Peyer's patch (tissue), 4 donors: Measurements from ENCODE around the gene ARHGAP1. TPM values are rescaled to one million over a fixed set of nuclear protein-coding genes. Genes with fewer than 3 reads are reported as not detected.

ENCODE experiments used
- DNase-seq, 3 donors: peaks; one replicate each; pipeline ENCODE4 v3.0.0-alpha.2; 2017 to 2019
- H3K27ac ChIP-seq, 4 donors: fragments of 200-600 bp; sonication (generic); one replicate each; pipeline ENCODE4 v1.5.1; 2016 to 2019
- H3K27me3 ChIP-seq, 2 donors: fragments of 200-600 bp; sonication (generic); one replicate each; pipeline ENCODE4 v1.5.1; 2019
- H3K36me3 ChIP-seq, 3 donors: fragments of 200-600 bp; sonication (generic); one replicate each; pipeline ENCODE4 v1.5.1; 2016 to 2019
- H3K4me1 ChIP-seq, 4 donors: fragments of 200-600 bp; sonication (generic); one replicate each; pipeline ENCODE4 v1.5.1; 2016 to 2019
- H3K4me3 ChIP-seq, 4 donors: fragments of 200-600 bp; sonication (generic); 1 replicate in 3 of 4; 2 replicates in 1 of 4; pipeline ENCODE4 v1.5.1; 2016 to 2019; ENCODE audit warnings: mild to moderate bottlenecking in 1 of 4
- H3K9me3 ChIP-seq, 4 donors: fragments of 200-600 bp; sonication (generic); one replicate each; pipeline ENCODE4 v1.5.1; 2016 to 2019; ENCODE audit warnings: mild to moderate bottlenecking in 1 of 4
- POLR2A ChIP-seq, 2 donors: fragments of 450-650 bp; IDR thresholded peaks; one replicate each; pipeline ENCODE4 v1.5.1; 2017; ENCODE audit warnings: antibody characterized with exemption in 2 of 2, mild to moderate bottlenecking in 2 of 2, moderate library complexity in 2 of 2
- total RNA-seq, 4 donors: library from RNA; depleted of rRNA; stranded (reverse); fragments of >200 nt; gene quantifications; one replicate each; pipeline ENCODE4 v1.1.0, GENCODE V29; 2016
- TF ChIP-seq, protein P1 (sequence below), 6 experiments: fragments of 450-650 bp in 4 of 6; fragments of 200-600 bp in 2 of 6; sonication (generic) in 1 of 6; IDR thresholded peaks; one replicate each; pipeline ENCODE4 v1.5.1; 2017 to 2019; ENCODE audit warnings: antibody characterized with exemption in 6 of 6, mild to moderate bottlenecking in 3 of 6, moderate library complexity in 1 of 6

Gene ARHGAP1
- total RNA-seq, 4 donors from 2014 or later, result 52.0 to 85.8 (median 62.7) TPM

- Histone ChIP-seq H3K36me3 (no peaks in the 10 kb centered on the region), H3K27me3 (no peaks in the 10 kb centered on the region), H3K4me1 (no peaks in the 10 kb centered on the region), H3K27ac (no peak overlapping the region), H3K9me3 (no peaks in the 10 kb centered on the region), H3K4me3 (no peak overlapping the region)
- no peak for DNase-seq
- TF ChIP-seq, protein P1, sequence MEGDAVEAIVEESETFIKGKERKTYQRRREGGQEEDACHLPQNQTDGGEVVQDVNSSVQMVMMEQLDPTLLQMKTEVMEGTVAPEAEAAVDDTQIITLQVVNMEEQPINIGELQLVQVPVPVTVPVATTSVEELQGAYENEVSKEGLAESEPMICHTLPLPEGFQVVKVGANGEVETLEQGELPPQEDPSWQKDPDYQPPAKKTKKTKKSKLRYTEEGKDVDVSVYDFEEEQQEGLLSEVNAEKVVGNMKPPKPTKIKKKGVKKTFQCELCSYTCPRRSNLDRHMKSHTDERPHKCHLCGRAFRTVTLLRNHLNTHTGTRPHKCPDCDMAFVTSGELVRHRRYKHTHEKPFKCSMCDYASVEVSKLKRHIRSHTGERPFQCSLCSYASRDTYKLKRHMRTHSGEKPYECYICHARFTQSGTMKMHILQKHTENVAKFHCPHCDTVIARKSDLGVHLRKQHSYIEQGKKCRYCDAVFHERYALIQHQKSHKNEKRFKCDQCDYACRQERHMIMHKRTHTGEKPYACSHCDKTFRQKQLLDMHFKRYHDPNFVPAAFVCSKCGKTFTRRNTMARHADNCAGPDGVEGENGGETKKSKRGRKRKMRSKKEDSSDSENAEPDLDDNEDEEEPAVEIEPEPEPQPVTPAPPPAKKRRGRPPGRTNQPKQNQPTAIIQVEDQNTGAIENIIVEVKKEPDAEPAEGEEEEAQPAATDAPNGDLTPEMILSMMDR (IDR thresholded peaks at IDR 0.05), result no peak
- no peak for TF ChIP-seq POLR2A (IDR thresholded peaks at IDR 0.05)
Measured at GRCh38 chr11:46723359-46723680, 22.9 kb upstream of the ARHGAP1 start.

GRCh38 chr11:46722566-46723358 lies 22.3 kb upstream of the ARHGAP1 start:
- no peak overlapping the region for H3K27ac ChIP-seq
- no peaks in the 10 kb centered on the region for H3K27me3 ChIP-seq
- no peaks in the 10 kb centered on the region for H3K9me3 ChIP-seq
- no peaks in the 10 kb centered on the region for H3K4me1 ChIP-seq
- no peak overlapping the region for H3K4me3 ChIP-seq
- no peaks in the 10 kb centered on the region for H3K36me3 ChIP-seq
- TF ChIP-seq, protein P1 (IDR thresholded peaks at IDR 0.05), result no peak
- no peak for TF ChIP-seq POLR2A (IDR thresholded peaks at IDR 0.05)
- DNase-seq, result no peak

DNA sequence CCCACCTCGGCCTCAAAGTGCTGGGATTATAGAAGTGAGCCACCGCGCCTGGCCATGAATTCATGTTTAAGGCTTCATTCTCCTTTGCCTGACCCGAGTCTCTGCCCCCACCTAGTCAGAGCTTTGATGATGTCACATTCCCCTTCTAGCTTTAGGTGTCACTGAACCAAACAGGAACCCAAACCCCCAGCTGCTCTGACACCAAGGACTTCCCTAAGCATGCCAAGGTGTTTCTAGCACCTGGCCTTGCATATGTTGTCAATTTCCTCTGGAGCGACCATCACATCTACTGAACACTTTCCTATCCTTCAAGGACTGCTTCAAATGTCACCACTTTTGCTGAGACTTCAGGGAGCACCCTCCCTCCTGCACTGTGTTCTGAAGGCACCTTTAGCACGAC lies 20.9 kb upstream of the ARHGAP1 start:
- Histone ChIP-seq H3K27me3 (no peaks in the 10 kb centered on the region), H3K9me3 (no peaks in the 10 kb centered on the region), H3K36me3 (no peaks in the 10 kb centered on the region), H3K4me1 (no peaks in the 10 kb centered on the region), H3K4me3 (no peak overlapping the region), H3K27ac (no peak overlapping the region)
- DNase-seq, result no peak
- TF ChIP-seq, protein P1 (IDR thresholded peaks at IDR 0.05), result no peak
- TF ChIP-seq POLR2A (IDR thresholded peaks at IDR 0.05), result no peak

- no peaks in the 10 kb centered on the region for H3K27me3 ChIP-seq
- H3K4me3 ChIP-seq, result peak overlapping the region in 1 of 4 donors; percentile 21
- no peak for TF ChIP-seq POLR2A (IDR thresholded peaks at IDR 0.05)
- TF ChIP-seq, protein P1 (IDR thresholded peaks at IDR 0.05), result no peak
- H3K9me3 ChIP-seq, result no peaks in the 10 kb centered on the region
- H3K4me1 ChIP-seq, result no peaks in the 10 kb centered on the region
- H3K36me3 ChIP-seq, result no peaks in the 10 kb centered on the region
- no peak for DNase-seq
- H3K27ac ChIP-seq, result no peak overlapping the region
Measured at GRCh38 chr11:46719543-46720218, 19.3 kb upstream of the ARHGAP1 start.

- peak within 1 kb of the TSS in 1 of 4 donors; percentile 21 for H3K4me3 ChIP-seq
- no peak for TF ChIP-seq POLR2A (IDR thresholded peaks at IDR 0.05)
- TF ChIP-seq, protein P1 (IDR thresholded peaks at IDR 0.05), result no peak
- no peaks in the 10 kb centered on the region for H3K9me3 ChIP-seq
- H3K36me3 ChIP-seq, result no peaks in the 10 kb centered on the region
- no peaks in the 10 kb centered on the region for H3K4me1 ChIP-seq
- DNase-seq, result no peak
- peak within 1 kb of the TSS in 1 of 4 donors; percentile 35 for H3K27ac ChIP-seq
- H3K27me3 ChIP-seq, result no peaks in the 10 kb centered on the region
Measured at GRCh38 chr11:46719048-46719542, 18.7 kb upstream of the ARHGAP1 start, which contains the start of gene F2. Gene F2, plus strand, starts transcription at chr11:46719213. Its CDS starts 23 bp downstream, at chr11:46719236.
